GM12878 (cell line): ENCODE measurements around the gene ZNF2. TPM values are rescaled to one million over a fixed set of nuclear protein-coding genes. Genes with fewer than 3 reads are reported as not detected.

Experiments used
- ATF7 ChIP-seq: fragments of 450-650 bp; IDR thresholded peaks from 2 replicates; pipeline ENCODE4 v1.6.1; 2016; ENCODE audit warnings: low read depth, mild to moderate bottlenecking
- BHLHE40 ChIP-seq, 2 experiments: fragments of 450-650 bp in 1 of 2; IDR thresholded peaks; 2 replicates each; pipeline ENCODE4 v1.6.1; 2011 to 2017; ENCODE audit warnings: low read depth in 2 of 2, borderline replicate concordance in 1 of 2, improper control_type of control experiment in 1 of 2, low read length in 1 of 2, mild to moderate bottlenecking in 1 of 2
- CBX5 ChIP-seq: sonication (generic); IDR thresholded peaks from 2 replicates; pipeline ENCODE4 v1.6.1; 2016; ENCODE audit warnings: low read depth, moderate library complexity, mild to moderate bottlenecking, inconsistent platforms
- NFYA ChIP-seq: IDR thresholded peaks from 2 replicates; pipeline ENCODE4 v1.6.1; 2011; ENCODE audit warnings: low read depth, mild to moderate bottlenecking, low read length, improper control_type of control experiment, borderline replicate concordance
- NFYB ChIP-seq: IDR thresholded peaks from 2 replicates; pipeline ENCODE4 v1.6.1; 2011; ENCODE audit warnings: low read depth, mild to moderate bottlenecking, low read length, improper control_type of control experiment, moderate library complexity; ENCODE audit not compliant: insufficient read depth
- PAX5 ChIP-seq: IDR thresholded peaks from 2 replicates; pipeline ENCODE4 v1.6.1; 2011; ENCODE audit warnings: low read depth, low read length, borderline replicate concordance
- PML ChIP-seq: IDR thresholded peaks from 2 replicates; pipeline ENCODE4 v1.6.1; 2012; ENCODE audit warnings: low read length, inconsistent platforms
- POLR2AphosphoS5 ChIP-seq: IDR thresholded peaks from 2 replicates; pipeline ENCODE4 v1.6.1; 2011; ENCODE audit warnings: mild to moderate bottlenecking, low read length, inconsistent platforms
- SPI1 ChIP-seq: IDR thresholded peaks from 2 replicates; pipeline ENCODE4 v1.6.1; 2011; ENCODE audit warnings: low read depth, mild to moderate bottlenecking, low read length, moderate library complexity, borderline replicate concordance; ENCODE audit not compliant: insufficient read depth
- polyA plus RNA-seq, 11 experiments: library from polyadenylated mRNA; depleted of rRNA in 4 of 11; unstranded in 6 of 11; stranded (reverse) in 5 of 11; fragments of >200 nt; fragmentation: Nextera tagmentation in 4 of 11; fragmentation: Illumina TruSeq in 1 of 11; extraction: Ambion mirVana in 4 of 11; extraction: Trizol in 1 of 11; gene quantifications; 1 replicate in 1 of 11; 2 replicates in 10 of 11; pipeline versions ENCODE4 v1.2.1 to v1.2.3, GENCODE V29; 2011 to 2016; ENCODE audit warnings: inconsistent platforms in 2 of 11, missing spikeins in 2 of 11, low read depth in 1 of 11
- total RNA-seq, 4 experiments: library from RNA; depleted of rRNA in 3 of 4; stranded (reverse); fragments of >200 nt in 3 of 4; fragmentation: Illumina TruSeq in 1 of 4; extraction: Trizol in 1 of 4; gene quantifications; 2 replicates each; pipeline versions ENCODE4 v1.2.1 to v1.2.3, GENCODE V29; 2013 to 2021
- TF ChIP-seq, protein P1 (sequence below): IDR thresholded peaks from 2 replicates; pipeline ENCODE4 v1.6.1; 2012; ENCODE audit warnings: improper control_type of control experiment, low read depth, low read length; ENCODE audit not compliant: insufficient replicate concordance
- TF ChIP-seq, protein P2 (sequence below): fragments of 450-650 bp; IDR thresholded peaks from 2 replicates; pipeline ENCODE4 v1.6.1; 2016; ENCODE audit warnings: mild to moderate bottlenecking, moderate library complexity, borderline replicate concordance
- TF ChIP-seq, protein P3 (sequence below): fragments of 450-650 bp; IDR thresholded peaks from 2 replicates; pipeline ENCODE4 v1.6.1; 2018; ENCODE audit warnings: mild to moderate bottlenecking, low read depth, moderate library complexity; ENCODE audit not compliant: partially characterized antibody

Gene ZNF2
- total and polyA plus RNA-seq, 10 of the 15 experiments (the other 5 are each of a cell fraction or from before 2014, with no cell fraction given): 2.4 to 5.1 (median 3.5) TPM

DNA sequence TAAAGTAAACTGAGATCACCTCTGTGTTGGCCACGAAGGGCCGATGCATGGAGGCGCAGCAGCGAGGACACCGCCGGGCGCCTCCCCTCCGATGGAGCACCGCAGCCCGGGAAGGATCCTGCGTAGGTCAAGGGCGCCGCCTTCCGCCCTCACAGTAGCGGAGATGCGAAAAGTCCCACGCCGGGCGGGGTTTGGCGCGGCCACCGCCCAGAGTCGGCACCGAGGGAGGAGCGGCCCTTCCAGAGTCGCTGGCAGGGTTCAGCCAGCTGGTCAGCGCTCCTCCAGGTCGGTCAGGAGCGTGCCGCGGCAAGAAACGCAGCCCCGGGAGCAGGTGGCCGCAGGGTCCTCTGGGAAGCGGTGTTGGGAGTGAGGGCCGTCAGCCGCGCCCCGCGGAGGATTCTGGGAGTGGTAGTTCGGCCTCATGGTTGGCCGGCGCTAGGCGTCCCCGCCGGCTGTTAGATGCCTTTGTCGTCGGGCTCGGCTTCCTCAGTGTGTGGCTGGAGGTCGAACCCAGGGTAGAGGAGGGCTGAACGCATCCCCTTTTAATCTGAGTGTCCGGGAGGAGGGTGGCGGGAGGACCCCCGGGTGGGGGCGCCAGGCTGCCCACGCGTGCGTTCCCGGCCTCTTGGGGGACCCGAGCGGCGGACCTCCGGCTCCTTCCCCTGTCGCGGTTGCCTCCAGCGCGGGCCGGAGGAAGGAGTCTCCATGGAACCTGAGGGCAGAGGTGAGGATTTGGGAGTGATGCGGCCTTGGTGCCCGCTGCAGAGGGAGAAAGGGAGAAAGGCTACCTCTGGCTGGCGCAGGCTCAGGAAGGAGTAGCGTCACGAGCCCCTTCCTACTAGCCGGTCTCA is 41.7 kb downstream of the ZNF2 start, which contains the start of gene ZNF892 (continued):
- TF ChIP-seq SPI1 (no peak), NFYB (0 out of 2 replicates have a peak, but pooled peaks have one; percentile 5), BHLHE40 (IDR thresholded peaks at IDR 0.05; ENCODE audit: borderline replicate concordance in 1 of 2, low read depth in 2 of 2, low read length in 1 of 2) (peak; percentile 35 to 85; a peak in 3 of 4 replicates), POLR2AphosphoS5 (peak; percentile 53; the same call in 1 of the 2 replicates), NFYA (no peak), ATF7 (no peak), PAX5 (no peak), PML (no peak), CBX5 (peak; percentile 42; the same call in 1 of the 2 replicates)
- TF ChIP-seq, protein P1, sequence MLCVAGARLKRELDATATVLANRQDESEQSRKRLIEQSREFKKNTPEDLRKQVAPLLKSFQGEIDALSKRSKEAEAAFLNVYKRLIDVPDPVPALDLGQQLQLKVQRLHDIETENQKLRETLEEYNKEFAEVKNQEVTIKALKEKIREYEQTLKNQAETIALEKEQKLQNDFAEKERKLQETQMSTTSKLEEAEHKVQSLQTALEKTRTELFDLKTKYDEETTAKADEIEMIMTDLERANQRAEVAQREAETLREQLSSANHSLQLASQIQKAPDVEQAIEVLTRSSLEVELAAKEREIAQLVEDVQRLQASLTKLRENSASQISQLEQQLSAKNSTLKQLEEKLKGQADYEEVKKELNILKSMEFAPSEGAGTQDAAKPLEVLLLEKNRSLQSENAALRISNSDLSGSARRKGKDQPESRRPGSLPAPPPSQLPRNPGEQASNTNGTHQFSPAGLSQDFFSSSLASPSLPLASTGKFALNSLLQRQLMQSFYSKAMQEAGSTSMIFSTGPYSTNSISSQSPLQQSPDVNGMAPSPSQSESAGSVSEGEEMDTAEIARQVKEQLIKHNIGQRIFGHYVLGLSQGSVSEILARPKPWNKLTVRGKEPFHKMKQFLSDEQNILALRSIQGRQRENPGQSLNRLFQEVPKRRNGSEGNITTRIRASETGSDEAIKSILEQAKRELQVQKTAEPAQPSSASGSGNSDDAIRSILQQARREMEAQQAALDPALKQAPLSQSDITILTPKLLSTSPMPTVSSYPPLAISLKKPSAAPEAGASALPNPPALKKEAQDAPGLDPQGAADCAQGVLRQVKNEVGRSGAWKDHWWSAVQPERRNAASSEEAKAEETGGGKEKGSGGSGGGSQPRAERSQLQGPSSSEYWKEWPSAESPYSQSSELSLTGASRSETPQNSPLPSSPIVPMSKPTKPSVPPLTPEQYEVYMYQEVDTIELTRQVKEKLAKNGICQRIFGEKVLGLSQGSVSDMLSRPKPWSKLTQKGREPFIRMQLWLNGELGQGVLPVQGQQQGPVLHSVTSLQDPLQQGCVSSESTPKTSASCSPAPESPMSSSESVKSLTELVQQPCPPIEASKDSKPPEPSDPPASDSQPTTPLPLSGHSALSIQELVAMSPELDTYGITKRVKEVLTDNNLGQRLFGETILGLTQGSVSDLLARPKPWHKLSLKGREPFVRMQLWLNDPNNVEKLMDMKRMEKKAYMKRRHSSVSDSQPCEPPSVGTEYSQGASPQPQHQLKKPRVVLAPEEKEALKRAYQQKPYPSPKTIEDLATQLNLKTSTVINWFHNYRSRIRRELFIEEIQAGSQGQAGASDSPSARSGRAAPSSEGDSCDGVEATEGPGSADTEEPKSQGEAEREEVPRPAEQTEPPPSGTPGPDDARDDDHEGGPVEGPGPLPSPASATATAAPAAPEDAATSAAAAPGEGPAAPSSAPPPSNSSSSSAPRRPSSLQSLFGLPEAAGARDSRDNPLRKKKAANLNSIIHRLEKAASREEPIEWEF: no peak
- TF ChIP-seq, protein P2, sequence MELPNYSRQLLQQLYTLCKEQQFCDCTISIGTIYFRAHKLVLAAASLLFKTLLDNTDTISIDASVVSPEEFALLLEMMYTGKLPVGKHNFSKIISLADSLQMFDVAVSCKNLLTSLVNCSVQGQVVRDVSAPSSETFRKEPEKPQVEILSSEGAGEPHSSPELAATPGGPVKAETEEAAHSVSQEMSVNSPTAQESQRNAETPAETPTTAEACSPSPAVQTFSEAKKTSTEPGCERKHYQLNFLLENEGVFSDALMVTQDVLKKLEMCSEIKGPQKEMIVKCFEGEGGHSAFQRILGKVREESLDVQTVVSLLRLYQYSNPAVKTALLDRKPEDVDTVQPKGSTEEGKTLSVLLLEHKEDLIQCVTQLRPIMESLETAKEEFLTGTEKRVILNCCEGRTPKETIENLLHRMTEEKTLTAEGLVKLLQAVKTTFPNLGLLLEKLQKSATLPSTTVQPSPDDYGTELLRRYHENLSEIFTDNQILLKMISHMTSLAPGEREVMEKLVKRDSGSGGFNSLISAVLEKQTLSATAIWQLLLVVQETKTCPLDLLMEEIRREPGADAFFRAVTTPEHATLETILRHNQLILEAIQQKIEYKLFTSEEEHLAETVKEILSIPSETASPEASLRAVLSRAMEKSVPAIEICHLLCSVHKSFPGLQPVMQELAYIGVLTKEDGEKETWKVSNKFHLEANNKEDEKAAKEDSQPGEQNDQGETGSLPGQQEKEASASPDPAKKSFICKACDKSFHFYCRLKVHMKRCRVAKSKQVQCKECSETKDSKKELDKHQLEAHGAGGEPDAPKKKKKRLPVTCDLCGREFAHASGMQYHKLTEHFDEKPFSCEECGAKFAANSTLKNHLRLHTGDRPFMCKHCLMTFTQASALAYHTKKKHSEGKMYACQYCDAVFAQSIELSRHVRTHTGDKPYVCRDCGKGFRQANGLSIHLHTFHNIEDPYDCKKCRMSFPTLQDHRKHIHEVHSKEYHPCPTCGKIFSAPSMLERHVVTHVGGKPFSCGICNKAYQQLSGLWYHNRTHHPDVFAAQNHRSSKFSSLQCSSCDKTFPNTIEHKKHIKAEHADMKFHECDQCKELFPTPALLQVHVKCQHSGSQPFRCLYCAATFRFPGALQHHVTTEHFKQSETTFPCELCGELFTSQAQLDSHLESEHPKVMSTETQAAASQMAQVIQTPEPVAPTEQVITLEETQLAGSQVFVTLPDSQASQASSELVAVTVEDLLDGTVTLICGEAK: peak; percentile 50; the same call in 1 of the 2 replicates
- TF ChIP-seq, protein P3, sequence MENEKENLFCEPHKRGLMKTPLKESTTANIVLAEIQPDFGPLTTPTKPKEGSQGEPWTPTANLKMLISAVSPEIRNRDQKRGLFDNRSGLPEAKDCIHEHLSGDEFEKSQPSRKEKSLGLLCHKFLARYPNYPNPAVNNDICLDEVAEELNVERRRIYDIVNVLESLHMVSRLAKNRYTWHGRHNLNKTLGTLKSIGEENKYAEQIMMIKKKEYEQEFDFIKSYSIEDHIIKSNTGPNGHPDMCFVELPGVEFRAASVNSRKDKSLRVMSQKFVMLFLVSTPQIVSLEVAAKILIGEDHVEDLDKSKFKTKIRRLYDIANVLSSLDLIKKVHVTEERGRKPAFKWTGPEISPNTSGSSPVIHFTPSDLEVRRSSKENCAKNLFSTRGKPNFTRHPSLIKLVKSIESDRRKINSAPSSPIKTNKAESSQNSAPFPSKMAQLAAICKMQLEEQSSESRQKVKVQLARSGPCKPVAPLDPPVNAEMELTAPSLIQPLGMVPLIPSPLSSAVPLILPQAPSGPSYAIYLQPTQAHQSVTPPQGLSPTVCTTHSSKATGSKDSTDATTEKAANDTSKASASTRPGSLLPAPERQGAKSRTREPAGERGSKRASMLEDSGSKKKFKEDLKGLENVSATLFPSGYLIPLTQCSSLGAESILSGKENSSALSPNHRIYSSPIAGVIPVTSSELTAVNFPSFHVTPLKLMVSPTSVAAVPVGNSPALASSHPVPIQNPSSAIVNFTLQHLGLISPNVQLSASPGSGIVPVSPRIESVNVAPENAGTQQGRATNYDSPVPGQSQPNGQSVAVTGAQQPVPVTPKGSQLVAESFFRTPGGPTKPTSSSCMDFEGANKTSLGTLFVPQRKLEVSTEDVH: no peak
